Naive thymus-derived CD4-positive, alpha-beta T cell (primary cell): ENCODE measurements around the gene TIMELESS. TPM values are rescaled to one million over a fixed set of nuclear protein-coding genes. Genes with fewer than 3 reads are reported as not detected.

Experiments
- ATAC-seq: fragments of 150-1000 bp; cut with Tn5 transposase; 2 replicates; pipeline ENCODE4 v1.10.0; 2021; ENCODE audit warnings: mild to moderate bottlenecking, moderate library complexity
- CTCF ChIA-PET: fragments of 350-600 bp; sonication (Branson Sonifier 250); formaldehyde crosslinking; loops from one replicate; lab custom pipeline; 2021; ENCODE audit warnings: antibody characterized with exemption; lab: Charles Lee
- POLR2A ChIA-PET: fragments of 350-600 bp; sonication (Branson Sonifier 250); formaldehyde crosslinking; loops from one replicate; lab custom pipeline; 2021; ENCODE audit warnings: antibody characterized with exemption, inconsistent platforms; lab: Charles Lee
- DNase-seq, 9 donors: peaks; one replicate each; pipeline versions ENCODE4 v3.0.0 to v3.0.0-alpha.2; 2020 to 2022; ENCODE audit warnings: mixed read lengths in 1 of 9
- H3K27ac ChIP-seq: one replicate; pipeline ENCODE4 v1.7.0; 2013; ENCODE audit warnings: mild to moderate bottlenecking, low read depth, low read length, moderate library complexity
- H3K27me3 ChIP-seq, 2 donors: one replicate each; pipeline ENCODE4 v1.7.0; 2013; ENCODE audit warnings: low read length in 2 of 2, mild to moderate bottlenecking in 2 of 2, moderate library complexity in 2 of 2; ENCODE audit not compliant: control insufficient read depth in 2 of 2, insufficient read depth in 2 of 2
- H3K36me3 ChIP-seq, 3 experiments: 1 replicate in 2 of 3; 2 replicates in 1 of 3; pipeline ENCODE4 v1.7.0; 2013; ENCODE audit warnings: low read length in 3 of 3, mild to moderate bottlenecking in 3 of 3, moderate library complexity in 1 of 3; ENCODE audit not compliant: insufficient read depth in 3 of 3, control insufficient read depth in 2 of 3
- H3K4me1 ChIP-seq, 2 donors: one replicate each; pipeline ENCODE4 v1.7.0; 2013; ENCODE audit warnings: low read length in 2 of 2, mild to moderate bottlenecking in 2 of 2, moderate library complexity in 1 of 2; ENCODE audit not compliant: control insufficient read depth in 2 of 2, insufficient read depth in 2 of 2
- H3K4me3 ChIP-seq: 2 replicates; pipeline ENCODE4 v1.7.0; 2013; ENCODE audit warnings: mild to moderate bottlenecking, low read length
- H3K9me3 ChIP-seq, 3 experiments: 1 replicate in 2 of 3; 2 replicates in 1 of 3; pipeline ENCODE4 v1.7.0; 2013; ENCODE audit warnings: low read length in 3 of 3; ENCODE audit not compliant: control insufficient read depth in 2 of 3
- H3K27ac Mint-ChIP-seq, 9 donors: one replicate each; pipeline ENCODE4 v1.8.0; 2020 to 2022; ENCODE audit warnings: mixed read lengths in 9 of 9, mild to moderate bottlenecking in 8 of 9, moderate library complexity in 5 of 9, inconsistent platforms in 2 of 9
- H3K27me3 Mint-ChIP-seq, 5 donors: one replicate each; pipeline ENCODE4 v1.8.0; 2021 to 2022; ENCODE audit warnings: mixed read lengths in 5 of 5, mild to moderate bottlenecking in 1 of 5
- H3K36me3 Mint-ChIP-seq, 5 donors: one replicate each; pipeline ENCODE4 v1.8.0; 2020 to 2022; ENCODE audit warnings: mixed read lengths in 5 of 5, mild to moderate bottlenecking in 3 of 5, inconsistent platforms in 1 of 5
- H3K4me1 Mint-ChIP-seq, 7 donors: one replicate each; pipeline ENCODE4 v1.8.0; 2020 to 2022; ENCODE audit warnings: mixed read lengths in 7 of 7, mild to moderate bottlenecking in 3 of 7, inconsistent platforms in 1 of 7
- H3K4me3 Mint-ChIP-seq, 10 donors: one replicate each; pipeline ENCODE4 v1.8.0; 2020 to 2022; ENCODE audit warnings: mild to moderate bottlenecking in 10 of 10, mixed read lengths in 10 of 10, moderate library complexity in 6 of 10, inconsistent platforms in 2 of 10
- H3K9me3 Mint-ChIP-seq, 11 donors: one replicate each; pipeline ENCODE4 v1.8.0; 2020 to 2022; ENCODE audit warnings: mixed read lengths in 11 of 11, mild to moderate bottlenecking in 4 of 11, inconsistent platforms in 1 of 11, moderate library complexity in 1 of 11
- intact Hi-C, 2 donors: fragments of 100-400 bp; cut with micrococcal nuclease; formaldehyde crosslinking; loops; one replicate each; pipeline ENCODE4 v1.15.1; 2023
- polyA plus RNA-seq, 2 donors: library from polyadenylated mRNA; unstranded; fragments of 300-500 nt; fragmentation: Illumina TruSeq; gene quantifications; one replicate each; pipeline ENCODE4 v1.2.3, GENCODE V29; 2021
- total RNA-seq, 6 experiments: library from RNA in 5 of 6; stranded (reverse) in 5 of 6; gene quantifications; 1 replicate in 5 of 6; 2 replicates in 1 of 6; pipeline ENCODE4 v1.2.3 and lab custom pipeline; 2021 to 2026

Gene TIMELESS
- total and polyA plus RNA-seq, 7 experiments from 2014 or later: 2.7 to 42.3 (median 4.6) TPM

- H3K4me3 ChIP-seq: no peak overlapping the region
- CTCF ChIA-PET: interaction anchor here (1.2 kb wide), 1 partner anchor 36 kb away, joined by 4 read pairs; no protein-coding TSS in a partner anchor
Observed at GRCh38 chr12:56375598-56376434, 73.4 kb downstream of the TIMELESS start.

GRCh38 chr12:56374726-56375597 is 74.3 kb downstream of the TIMELESS start:
- CTCF ChIA-PET: interaction anchor here (0.6 to 1.2 kb wide), 3 partner anchors 36 to 1994 kb away, joined by 3 to 4 read pairs (median 3); no protein-coding TSS in a partner anchor
- Histone ChIP-seq H3K36me3 (no peaks in the 10 kb centered on the region), H3K27me3 (no peaks in the 10 kb centered on the region), H3K4me1 (no peaks in the 10 kb centered on the region), H3K9me3 (no peaks in the 10 kb centered on the region), H3K4me3 (no peak overlapping the region), H3K27ac (no peak overlapping the region)
- Mint-ChIP-seq H3K27me3 (peaks cover 0 to 19% (median 0%) of the 10 kb centered on the region in 5 donors), H3K4me1 (peaks cover 0 to 7% (median 0%) of the 10 kb centered on the region in 7 donors), H3K27ac (no peak overlapping the region), H3K4me3 (no peak overlapping the region), H3K36me3 (peaks cover 0 to 4% (median 0%) of the 10 kb centered on the region in 5 donors), H3K9me3 (peaks cover 0 to 8% (median 0%) of the 10 kb centered on the region in 11 donors)
- DNase-seq: no peak
- no peak for ATAC-seq
- intact Hi-C loops: no loop called here
- POLR2A ChIA-PET: interaction anchor here (0.6 to 1.0 kb wide), 2 partner anchors 9 to 22 kb away, joined by 3 to 5 read pairs; no protein-coding TSS in a partner anchor

More at GRCh38 chr12:56375598-56376434, 73.4 kb downstream of the TIMELESS start:
- Mint-ChIP-seq H3K27ac (no peak overlapping the region), H3K4me1 (peaks cover 0 to 7% (median 0%) of the 10 kb centered on the region in 7 donors), H3K9me3 (peaks cover 0 to 8% (median 0%) of the 10 kb centered on the region in 11 donors), H3K27me3 (peaks cover 0 to 19% (median 0%) of the 10 kb centered on the region in 5 donors), H3K4me3 (no peak overlapping the region), H3K36me3 (peaks cover 0 to 4% (median 0%) of the 10 kb centered on the region in 5 donors)
- Histone ChIP-seq H3K27me3 (no peaks in the 10 kb centered on the region), H3K4me1 (no peaks in the 10 kb centered on the region), H3K9me3 (no peaks in the 10 kb centered on the region), H3K36me3 (no peaks in the 10 kb centered on the region), H3K27ac (no peak overlapping the region)
- ATAC-seq (no peak), DNase-seq (no peak)
- intact Hi-C loops: no loop called here
- POLR2A ChIA-PET: interaction anchor here (1.0 to 1.3 kb wide), 2 partner anchors 8 to 60 kb away, joined by 4 to 5 read pairs; partner anchors contain the start of gene CNPY2

GRCh38 chr12:56373515-56373914 is 75.7 kb downstream of the TIMELESS start:
- no peaks in the 10 kb centered on the region for H3K4me1 ChIP-seq
- H3K27me3 ChIP-seq: no peaks in the 10 kb centered on the region
- ChIA-PET POLR2A (no interaction called here), CTCF (interaction anchor here (0.6 to 0.9 kb wide), 3 partner anchors 9 to 123 kb away, joined by 3 to 5 read pairs (median 3); no protein-coding TSS in a partner anchor)
- no peak overlapping the region for H3K27ac ChIP-seq
- H3K36me3 ChIP-seq: no peaks in the 10 kb centered on the region
- intact Hi-C loops: no loop called here
- Mint-ChIP-seq H3K9me3 (peaks cover 0 to 8% (median 0%) of the 10 kb centered on the region in 11 donors), H3K27ac (no peak overlapping the region), H3K36me3 (peaks cover 0 to 4% (median 0%) of the 10 kb centered on the region in 5 donors), H3K27me3 (peaks cover 0 to 23% (median 0%) of the 10 kb centered on the region in 5 donors), H3K4me1 (peaks cover 0 to 7% (median 0%) of the 10 kb centered on the region in 7 donors), H3K4me3 (no peak overlapping the region)
- H3K9me3 ChIP-seq: no peaks in the 10 kb centered on the region
- DNase-seq (no peak), ATAC-seq (no peak)
- no peak overlapping the region for H3K4me3 ChIP-seq

- Mint-ChIP-seq H3K9me3 (peaks cover 0 to 2% (median 0%) of the 10 kb centered on the region in 11 donors), H3K36me3 (no peaks in the 10 kb centered on the region), H3K4me3 (no peak overlapping the region), H3K27me3 (peaks cover 0 to 17% (median 0%) of the 10 kb centered on the region in 5 donors), H3K4me1 (peaks cover 0 to 4% (median 0%) of the 10 kb centered on the region in 7 donors), H3K27ac (no peak overlapping the region)
- DNase-seq: no peak
- no peaks in the 10 kb centered on the region for H3K9me3 ChIP-seq
- H3K4me3 ChIP-seq: no peak overlapping the region
- H3K27me3 ChIP-seq: no peaks in the 10 kb centered on the region
- ChIA-PET CTCF (no interaction called here), POLR2A (interaction anchor here (0.6 kb wide), 2 partner anchors 257 to 677 kb away, joined by 4 to 5 read pairs; no protein-coding TSS in a partner anchor)
- no peaks in the 10 kb centered on the region for H3K36me3 ChIP-seq
- H3K27ac ChIP-seq: no peak overlapping the region
- intact Hi-C loops: no loop called here
- H3K4me1 ChIP-seq: no peaks in the 10 kb centered on the region
- ATAC-seq: no peak
Observed at GRCh38 chr12:56366948-56367347, 82.3 kb downstream of the TIMELESS start.

Other genes with a start within 250 kb of the TIMELESS start
- 10 to 100 TPM; 31.4 to 44.9 (median 43.1) TPM for gene RNF41, start 227.5 kb downstream of the TIMELESS start, total RNA-seq
- 10 to 100 TPM; 29.4 to 45.8 TPM for gene RNF41, start 227.5 kb downstream of the TIMELESS start, polyA plus RNA-seq
- gene NABP2, start 225.1 kb downstream of the TIMELESS start, total RNA-seq: 10 to 100 TPM in 3 of 5 experiments, 1 to 10 TPM in 2; 9.2 to 61.2 (median 11.8) TPM
- gene NABP2, start 225.1 kb downstream of the TIMELESS start, polyA plus RNA-seq: 1 to 10 TPM; 1.0 to 1.6 TPM
- gene SLC39A5, start 219.4 kb downstream of the TIMELESS start, total RNA-seq: 1 to 10 TPM in 1 of 5 experiments, under 1 TPM in 2, not detected in 2; 0.43 to 1.2 (median 0.77) TPM
- not detected for gene SLC39A5, start 219.4 kb downstream of the TIMELESS start, polyA plus RNA-seq
- 10 to 100 TPM; 26.9 to 64.4 (median 40.7) TPM for gene ANKRD52, start 191.0 kb downstream of the TIMELESS start, total RNA-seq
- 1 to 10 TPM; 5.1 to 8.2 TPM for gene ANKRD52, start 191.0 kb downstream of the TIMELESS start, polyA plus RNA-seq
- 10 to 100 TPM; 22.5 to 39.4 (median 31.5) TPM for gene COQ10A, start 182.5 kb downstream of the TIMELESS start, total RNA-seq
- 10 to 100 TPM in 1 of 2 donors, 1 to 10 TPM in 1; 9.7 to 11.5 TPM for gene COQ10A, start 182.5 kb downstream of the TIMELESS start, polyA plus RNA-seq
- gene CS, start 149.1 kb downstream of the TIMELESS start, total RNA-seq: 100 to 1,000 TPM; 126 to 241 (median 167) TPM
- gene CS, start 149.1 kb downstream of the TIMELESS start, polyA plus RNA-seq: 10 to 100 TPM; 57.6 to 79.9 TPM
- 100 to 1,000 TPM in 1 of 5 experiments, 10 to 100 TPM in 4; 48.4 to 134 (median 87.6) TPM for gene CNPY2, start 133.4 kb downstream of the TIMELESS start, total RNA-seq
- gene CNPY2, start 133.4 kb downstream of the TIMELESS start, polyA plus RNA-seq: 100 to 1,000 TPM; 183 to 184 TPM
- gene PAN2, start 115.4 kb downstream of the TIMELESS start, total RNA-seq: 100 to 1,000 TPM in 4 of 5 experiments, 10 to 100 TPM in 1; 65.8 to 279 (median 144) TPM
- gene PAN2, start 115.4 kb downstream of the TIMELESS start, polyA plus RNA-seq: 10 to 100 TPM; 11.4 to 13.9 TPM
- 10 to 100 TPM; 14.4 to 42.0 (median 20.1) TPM for gene IL23A, start 110.5 kb downstream of the TIMELESS start, total RNA-seq
- 10 to 100 TPM; 14.8 to 25.2 TPM for gene IL23A, start 110.5 kb downstream of the TIMELESS start, polyA plus RNA-seq
- 100 to 1,000 TPM; 119 to 291 (median 182) TPM for gene STAT2, start 89.3 kb downstream of the TIMELESS start, total RNA-seq
- gene STAT2, start 89.3 kb downstream of the TIMELESS start, polyA plus RNA-seq: 10 to 100 TPM; 64.1 to 80.3 TPM
- not detected for gene APOF, start 86.6 kb downstream of the TIMELESS start, total RNA-seq
- under 1 TPM in 1 of 2 donors, not detected in 1; 0.12 TPM for gene APOF, start 86.6 kb downstream of the TIMELESS start, polyA plus RNA-seq
- gene MIP, start 5.2 kb upstream of the TIMELESS start, total RNA-seq: not detected
- gene MIP, start 5.2 kb upstream of the TIMELESS start, polyA plus RNA-seq: not detected
- gene SPRYD4, start 19.2 kb upstream of the TIMELESS start, total RNA-seq: 1 to 10 TPM; 5.2 to 7.5 (median 7.2) TPM
- 1 to 10 TPM; 1.1 to 1.4 TPM for gene SPRYD4, start 19.2 kb upstream of the TIMELESS start, polyA plus RNA-seq
- gene GLS2, start 38.7 kb upstream of the TIMELESS start, total RNA-seq: 10 to 100 TPM in 1 of 5 experiments, 1 to 10 TPM in 3, under 1 TPM in 1; 0.94 to 10.2 (median 3.0) TPM
- gene GLS2, start 38.7 kb upstream of the TIMELESS start, polyA plus RNA-seq: 1 to 10 TPM; 5.9 to 6.8 TPM
- 10 to 100 TPM in 1 of 5 experiments, 1 to 10 TPM in 4; 2.5 to 12.8 (median 5.5) TPM for gene RBMS2, start 72.4 kb upstream of the TIMELESS start, total RNA-seq
- 1 to 10 TPM in 1 of 2 donors, under 1 TPM in 1; 0.81 to 3.0 TPM for gene RBMS2, start 72.4 kb upstream of the TIMELESS start, polyA plus RNA-seq
- gene BAZ2A, start 180.9 kb upstream of the TIMELESS start, total RNA-seq: 100 to 1,000 TPM; 127 to 230 (median 191) TPM
- gene BAZ2A, start 180.9 kb upstream of the TIMELESS start, polyA plus RNA-seq: 10 to 100 TPM; 24.8 to 45.1 TPM
- gene ATP5F1B, start 196.6 kb upstream of the TIMELESS start, total RNA-seq: 100 to 1,000 TPM; 217 to 476 (median 267) TPM
- 100 to 1,000 TPM; 658 to 688 TPM for gene ATP5F1B, start 196.6 kb upstream of the TIMELESS start, polyA plus RNA-seq
- 100 to 1,000 TPM; 111 to 229 (median 153) TPM for gene PTGES3, start 238.9 kb upstream of the TIMELESS start, total RNA-seq
- 100 to 1,000 TPM; 221 to 289 TPM for gene PTGES3, start 238.9 kb upstream of the TIMELESS start, polyA plus RNA-seq